HepG2 (cell line): ENCODE results near the gene HBA1. TPM values are rescaled to one million over a fixed set of nuclear protein-coding genes. Genes with fewer than 3 reads are reported as not detected.
"Not testable (repeated sequence)": the region's sequence is repeated elsewhere in the genome, so short reads cannot be mapped to it uniquely, and the experiment has no call there.

Experiments used
- ATAC-seq: fragments of 200-7000 bp; cut with Tn5 transposase; 3 replicates; pipeline ENCODE4 v1.9.1; 2020; ENCODE audit warnings: mild to moderate bottlenecking, moderate library complexity
- BruUV-seq: library from RNA; stranded (reverse); fragments of 400-500 nt; replicated peaks from 2 replicates; lab custom pipeline; 2021; lab: Mats Ljungman, UMichigan
- CTCF ChIA-PET: fragments of 300-600 bp; formaldehyde crosslinking; extraction: SDS; loops from one replicate; lab custom pipeline; 2021; ENCODE audit warnings: low total read pairs, inconsistent platforms, low intra/inter-chr PET ratio; lab: Yijun Ruan, JAX
- POLR2A ChIA-PET: fragments of 350-600 bp; sonication (Branson Sonifier 250); formaldehyde crosslinking; loops from one replicate; lab custom pipeline; 2020; ENCODE audit warnings: antibody characterized with exemption, inconsistent platforms; lab: Yijun Ruan, JAX
- DNase-seq: peaks from one replicate; pipeline ENCODE4 v3.0.0-alpha.2; 2015; ENCODE audit warnings: low spot score
- FAIRE-seq: peaks from 3 replicates; lab custom pipeline; 2011; peaks lifted over from hg19 to GRCh38; lab: Jason Lieb, UNC
- H2AFZ ChIP-seq: one replicate; pipeline ENCODE4 v1.6.1; 2011; ENCODE audit warnings: low read length, inconsistent platforms
- H3K27ac ChIP-seq: fragments of 300-600 bp; 3 replicates; pipeline ENCODE4 v1.8.0; 2011; ENCODE audit warnings: mixed run types, mild to moderate bottlenecking, mixed read lengths, low read length, inconsistent platforms; ENCODE audit not compliant: insufficient read depth; ENCODE audit errors: extremely low read length
- H3K27me3 ChIP-seq, 2 experiments: fragments of 200-600 bp in 1 of 2; 2 replicates in 1 of 2; 3 replicates in 1 of 2; pipeline versions ENCODE4 v1.6.0 to v1.8.0; 2011; ENCODE audit warnings: low read length in 2 of 2, mild to moderate bottlenecking in 2 of 2, moderate library complexity in 2 of 2, inconsistent platforms in 1 of 2; ENCODE audit not compliant: insufficient read depth in 2 of 2, control insufficient read depth in 1 of 2
- H3K36me3 ChIP-seq, 2 experiments: fragments of 200-600 bp in 1 of 2; replicated peaks in 1 of 2; 2 replicates in 1 of 2; 3 replicates in 1 of 2; pipeline versions ENCODE4 v1.5.1 to v1.8.0; 2011; ENCODE audit warnings: low read length in 2 of 2, inconsistent platforms in 1 of 2; ENCODE audit not compliant: insufficient read depth in 2 of 2, control insufficient read depth in 1 of 2
- H3K4me1 ChIP-seq: 2 replicates; pipeline ENCODE4 v1.5.1; 2012; ENCODE audit warnings: low read length, inconsistent platforms; ENCODE audit not compliant: insufficient read depth
- H3K4me2 ChIP-seq: 2 replicates; pipeline ENCODE4 v1.6.0; 2011; ENCODE audit warnings: low read depth, low read length, inconsistent platforms
- H3K4me3 ChIP-seq, 3 experiments: fragments of 200-600 bp in 1 of 3; sonication (generic), shearing (Covaris generic) in 1 of 3; replicated peaks in 1 of 3; 2 replicates each; pipeline ENCODE4 v1.5.1; 2011 to 2016; ENCODE audit warnings: low read length in 3 of 3, inconsistent platforms in 2 of 3, low read depth in 2 of 3, mild to moderate bottlenecking in 2 of 3, control low read depth in 1 of 3, mixed read lengths in 1 of 3; ENCODE audit not compliant: insufficient read depth in 1 of 3
- H3K79me2 ChIP-seq: one replicate; pipeline ENCODE4 v1.6.1; 2011; ENCODE audit warnings: low read length, inconsistent platforms; ENCODE audit not compliant: insufficient read depth
- H3K9ac ChIP-seq: 2 replicates; pipeline ENCODE4 v1.6.0; 2011; ENCODE audit warnings: mild to moderate bottlenecking, low read depth, low read length, inconsistent platforms; ENCODE audit not compliant: insufficient read depth
- H3K9me3 ChIP-seq: 2 replicates; pipeline ENCODE4 v1.5.1; 2012; ENCODE audit warnings: mild to moderate bottlenecking, low read length
- H4K20me1 ChIP-seq: 2 replicates; pipeline ENCODE4 v1.6.0; 2011; ENCODE audit warnings: inconsistent platforms, mild to moderate bottlenecking, low read length, moderate library complexity; ENCODE audit not compliant: insufficient read depth
- MAFG ChIP-seq: sonication (generic); formaldehyde crosslinking; IDR thresholded peaks from 2 replicates; pipeline ENCODE4 v1.5.1; 2020; ENCODE audit warnings: mild to moderate bottlenecking, missing genetic modification reagents
- RFXAP ChIP-seq: sonication (generic); formaldehyde crosslinking; IDR thresholded peaks from 2 replicates; pipeline ENCODE4 v1.4.0; 2020; ENCODE audit warnings: missing genetic modification reagents, borderline replicate concordance
- ZKSCAN5 ChIP-seq: sonication (generic); formaldehyde crosslinking; IDR thresholded peaks from 2 replicates; pipeline ENCODE4 v1.5.1; 2020; ENCODE audit warnings: mild to moderate bottlenecking, missing genetic modification reagents
- WGBS: methylation state at CpG from one replicate; pipeline ENCODE4 v1.1.6; 2017; ENCODE audit warnings: low lambda C conversion rate; 5-methylcytosine and 5-hydroxymethylcytosine counted together
- in situ Hi-C: cut with HindIII; loops from 2 replicates; pipeline ENCODE4 v1.10.0; 2017; ENCODE audit warnings: low pct_unique_long_range_greater_than_20kb; ENCODE audit not compliant: extremely low pct_ligation_motif_present
- intact Hi-C: fragments of 100-400 bp; cut with micrococcal nuclease; formaldehyde crosslinking; loops from one replicate; pipeline ENCODE4 v1.10.0; 2022; ENCODE audit not compliant: unreplicated experiment
- polyA plus RNA-seq, 8 experiments: library from polyadenylated mRNA; depleted of rRNA in 3 of 8; stranded (reverse) in 7 of 8; unstranded in 1 of 8; fragments of >200 nt; fragmentation: Illumina TruSeq in 4 of 8; extraction: Trizol in 4 of 8; gene quantifications; 2 replicates each; pipeline versions ENCODE4 v1.2.1 to v1.2.3, GENCODE V29; 2011 to 2016; ENCODE audit warnings: low read depth in 4 of 8, missing spikeins in 1 of 8, mixed read lengths in 1 of 8; ENCODE audit not compliant: insufficient read depth in 1 of 8
- total RNA-seq, 5 experiments: library from RNA; depleted of rRNA; stranded (reverse); fragments of >200 nt; fragmentation: Illumina TruSeq; extraction: Trizol; gene quantifications; 2 replicates each; pipeline ENCODE4 v1.2.3, GENCODE V29; 2016; ENCODE audit warnings: low read depth in 1 of 5
- TF ChIP-seq, protein P1 (sequence below): sonication (generic); formaldehyde crosslinking; IDR thresholded peaks from 2 replicates; pipeline ENCODE4 v1.5.0; 2020; ENCODE audit warnings: mild to moderate bottlenecking, missing genetic modification reagents, moderate library complexity

The HBA1 gene
- total and polyA plus RNA-seq, 2 of the 13 experiments (the other 11 are each of a cell fraction or from before 2014, with no cell fraction given), result 0.59 TPM; not detected in 1

DNA sequence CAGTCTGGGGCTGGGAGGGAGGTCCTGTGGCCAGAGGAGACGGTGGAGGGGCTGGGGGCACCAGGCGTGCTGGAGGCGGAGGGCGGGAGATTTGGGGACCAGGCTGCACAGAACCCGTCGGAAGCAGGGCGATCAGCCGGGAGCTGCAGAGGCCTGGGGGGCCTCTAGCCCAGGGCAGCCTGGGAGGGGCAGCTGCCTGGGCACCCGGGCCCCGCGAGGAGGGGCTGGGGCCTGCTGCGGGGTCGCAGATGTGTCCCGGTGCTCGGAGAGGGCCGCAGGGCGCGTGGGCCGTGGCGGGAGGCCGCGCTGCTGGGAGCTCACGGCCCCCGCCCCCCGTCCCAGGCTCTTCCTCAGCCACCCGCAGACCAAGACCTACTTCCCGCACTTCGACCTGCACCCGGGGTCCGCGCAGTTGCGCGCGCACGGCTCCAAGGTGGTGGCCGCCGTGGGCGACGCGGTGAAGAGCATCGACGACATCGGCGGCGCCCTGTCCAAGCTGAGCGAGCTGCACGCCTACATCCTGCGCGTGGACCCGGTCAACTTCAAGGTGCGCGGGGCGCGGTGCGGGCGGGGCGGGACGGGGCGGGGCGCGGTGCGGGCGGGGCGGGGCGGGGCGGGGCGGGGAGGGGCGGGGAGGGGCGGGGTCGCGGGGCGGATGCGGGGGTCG is 22.8 kb upstream of the HBA1 start:
- no CpG with 5 or more reads among the region's 74 CpGs for WGBS
- H3K4me3 ChIP-seq, H3K9ac ChIP-seq, H3K4me2 ChIP-seq, in situ Hi-C loops, H3K9me3 ChIP-seq, POLR2A ChIA-PET, CTCF ChIA-PET, H3K4me1 ChIP-seq, H4K20me1 ChIP-seq, H3K79me2 ChIP-seq, H3K27ac ChIP-seq, BruUV-seq, intact Hi-C loops, DNase-seq, H3K36me3 ChIP-seq, H2AFZ ChIP-seq, ATAC-seq, FAIRE-seq: not testable (repeated sequence)
- H3K27me3 ChIP-seq, result peaks cover 2 to 43% of the 10 kb centered on the region in 2 experiments

DNA sequence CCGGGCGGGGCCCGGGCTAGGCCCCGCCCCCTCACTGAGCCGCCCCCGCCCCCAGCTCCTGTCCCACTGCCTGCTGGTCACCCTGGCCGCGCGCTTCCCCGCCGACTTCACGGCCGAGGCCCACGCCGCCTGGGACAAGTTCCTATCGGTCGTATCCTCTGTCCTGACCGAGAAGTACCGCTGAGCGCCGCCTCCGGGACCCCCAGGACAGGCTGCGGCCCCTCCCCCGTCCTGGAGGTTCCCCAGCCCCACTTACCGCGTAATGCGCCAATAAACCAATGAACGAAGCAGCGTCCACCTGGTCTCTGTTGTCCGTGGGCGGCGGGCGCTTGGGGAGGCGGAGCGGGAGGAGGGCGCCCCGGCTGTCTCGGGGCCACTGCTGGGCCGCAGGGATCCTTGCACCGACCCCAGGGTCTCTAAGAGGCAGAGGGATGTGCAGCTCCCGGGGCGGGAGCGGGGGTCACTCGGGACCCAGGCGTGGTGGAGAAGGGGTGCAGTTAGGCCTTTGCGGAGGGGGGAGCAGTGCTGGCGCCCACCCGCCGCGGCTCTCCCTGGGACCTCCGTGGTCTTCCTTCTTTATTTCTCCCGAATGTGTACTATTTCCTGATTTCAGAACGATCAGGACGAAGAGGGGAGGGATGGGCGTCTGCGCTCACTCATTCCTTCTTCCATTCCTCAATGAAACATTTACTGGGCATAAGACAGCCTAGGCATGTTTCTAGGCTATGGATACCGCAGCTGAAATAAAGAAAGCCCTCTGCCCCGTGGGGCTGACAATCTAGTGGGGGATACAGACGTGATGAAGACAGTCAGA is 22.1 kb upstream of the HBA1 start:
- Histone ChIP-seq H4K20me1 (no peaks in the 10 kb centered on the region), H2AFZ (no peak overlapping the region), H3K4me2 (no peak overlapping the region), H3K27ac (no peak overlapping the region), H3K27me3 (peaks cover 4 to 40% of the 10 kb centered on the region in 2 experiments), H3K9me3 (no peaks in the 10 kb centered on the region), H3K4me3 (no peak overlapping the region), H3K9ac (no peak overlapping the region), H3K36me3 (no peaks in the 10 kb centered on the region), H3K4me1 (no peaks in the 10 kb centered on the region), H3K79me2 (no peaks in the 10 kb centered on the region)
- no peak for ATAC-seq
- FAIRE-seq, result no peak
- intact Hi-C loops, result no loop called here
- BruUV-seq, result no TSS peak
- WGBS, result 65% methylated on average over 50 of the region's 59 CpGs
- DNase-seq, result no peak
- CTCF ChIA-PET, result no interaction called here
- in situ Hi-C loops, result no loop called here
- POLR2A ChIA-PET, result no interaction called here
- no peak for TF ChIP-seq RFXAP (CRISPR knock-in tag)
- TF ChIP-seq ZKSCAN5 (CRISPR knock-in tag), result no peak
- TF ChIP-seq MAFG, result no peak
- TF ChIP-seq, protein P1, sequence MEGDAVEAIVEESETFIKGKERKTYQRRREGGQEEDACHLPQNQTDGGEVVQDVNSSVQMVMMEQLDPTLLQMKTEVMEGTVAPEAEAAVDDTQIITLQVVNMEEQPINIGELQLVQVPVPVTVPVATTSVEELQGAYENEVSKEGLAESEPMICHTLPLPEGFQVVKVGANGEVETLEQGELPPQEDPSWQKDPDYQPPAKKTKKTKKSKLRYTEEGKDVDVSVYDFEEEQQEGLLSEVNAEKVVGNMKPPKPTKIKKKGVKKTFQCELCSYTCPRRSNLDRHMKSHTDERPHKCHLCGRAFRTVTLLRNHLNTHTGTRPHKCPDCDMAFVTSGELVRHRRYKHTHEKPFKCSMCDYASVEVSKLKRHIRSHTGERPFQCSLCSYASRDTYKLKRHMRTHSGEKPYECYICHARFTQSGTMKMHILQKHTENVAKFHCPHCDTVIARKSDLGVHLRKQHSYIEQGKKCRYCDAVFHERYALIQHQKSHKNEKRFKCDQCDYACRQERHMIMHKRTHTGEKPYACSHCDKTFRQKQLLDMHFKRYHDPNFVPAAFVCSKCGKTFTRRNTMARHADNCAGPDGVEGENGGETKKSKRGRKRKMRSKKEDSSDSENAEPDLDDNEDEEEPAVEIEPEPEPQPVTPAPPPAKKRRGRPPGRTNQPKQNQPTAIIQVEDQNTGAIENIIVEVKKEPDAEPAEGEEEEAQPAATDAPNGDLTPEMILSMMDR (CRISPR knock-in tag), result no peak
